Trophoblast cell (in vitro differentiated cells and primary cell): ENCODE measurements around the gene KRTAP19-1.

Experiments
- DNase-seq, 2 donors: peaks; one replicate each; pipeline ENCODE4 v3.0.0-alpha.2; 2016
- H2AFZ ChIP-seq: 2 replicates; pipeline ENCODE4 v1.6.1; 2013; ENCODE audit warnings: low read length, moderate library complexity, mild to moderate bottlenecking; ENCODE audit not compliant: insufficient read depth, poor library complexity
- H2AK5ac ChIP-seq: 2 replicates; pipeline ENCODE4 v1.6.1; 2013; ENCODE audit warnings: mild to moderate bottlenecking, low read length
- H2BK120ac ChIP-seq: 2 replicates; pipeline ENCODE4 v1.6.1; 2013; ENCODE audit warnings: low read length, mild to moderate bottlenecking, moderate library complexity; ENCODE audit not compliant: insufficient read depth, poor library complexity
- H2BK12ac ChIP-seq: 2 replicates; pipeline ENCODE4 v1.6.1; 2013; ENCODE audit warnings: mild to moderate bottlenecking, low read length, moderate library complexity
- H2BK5ac ChIP-seq: 2 replicates; pipeline ENCODE4 v1.6.1; 2013; ENCODE audit warnings: low read length, low read depth, moderate library complexity, mild to moderate bottlenecking; ENCODE audit not compliant: poor library complexity
- H3K14ac ChIP-seq: 2 replicates; pipeline ENCODE4 v1.6.1; 2013; ENCODE audit warnings: mild to moderate bottlenecking, low read length
- H3K18ac ChIP-seq: 2 replicates; pipeline ENCODE4 v1.6.1; 2013; ENCODE audit warnings: mild to moderate bottlenecking, low read length
- H3K23ac ChIP-seq: 2 replicates; pipeline ENCODE4 v1.6.1; 2013; ENCODE audit warnings: low read length
- H3K27ac ChIP-seq: 2 replicates; pipeline ENCODE4 v1.5.1; 2013; ENCODE audit warnings: low read depth, mild to moderate bottlenecking, inconsistent platforms, low read length, moderate library complexity
- H3K27me3 ChIP-seq: 2 replicates; pipeline ENCODE4 v1.6.1; 2013; ENCODE audit warnings: inconsistent platforms, mild to moderate bottlenecking, low read length, moderate library complexity; ENCODE audit not compliant: insufficient read depth
- H3K36me3 ChIP-seq, 2 experiments: 1 replicate in 1 of 2; 2 replicates in 1 of 2; pipeline ENCODE4 v1.6.1; 2013; ENCODE audit warnings: low read length in 2 of 2, mild to moderate bottlenecking in 2 of 2, moderate library complexity in 1 of 2; ENCODE audit not compliant: insufficient read depth in 2 of 2, control insufficient read depth in 1 of 2
- H3K4ac ChIP-seq: 2 replicates; pipeline ENCODE4 v1.6.1; 2013; ENCODE audit warnings: low read depth, mild to moderate bottlenecking, low read length, moderate library complexity
- H3K4me1 ChIP-seq, 2 experiments: 1 replicate in 1 of 2; 2 replicates in 1 of 2; pipeline ENCODE4 v1.6.1; 2013; ENCODE audit warnings: low read length in 2 of 2, mild to moderate bottlenecking in 2 of 2, moderate library complexity in 1 of 2; ENCODE audit not compliant: insufficient read depth in 2 of 2, control insufficient read depth in 1 of 2
- H3K4me2 ChIP-seq: 2 replicates; pipeline ENCODE4 v1.6.1; 2013; ENCODE audit warnings: inconsistent platforms, mild to moderate bottlenecking, low read length, moderate library complexity
- H3K4me3 ChIP-seq: 2 replicates; pipeline ENCODE4 v1.5.1; 2013; ENCODE audit warnings: mild to moderate bottlenecking, low read depth, low read length, inconsistent platforms
- H3K79me1 ChIP-seq: one replicate; pipeline ENCODE4 v1.6.1; 2013; ENCODE audit warnings: low read length
- H3K79me2 ChIP-seq: 2 replicates; pipeline ENCODE4 v1.6.1; 2013; ENCODE audit warnings: low read length, mild to moderate bottlenecking; ENCODE audit not compliant: control insufficient read depth, insufficient read depth, poor library complexity
- H3K9ac ChIP-seq: 2 replicates; pipeline ENCODE4 v1.6.1; 2013; ENCODE audit warnings: mild to moderate bottlenecking, low read length
- H3K9me3 ChIP-seq: 2 replicates; pipeline ENCODE4 v1.6.1; 2013; ENCODE audit warnings: low read depth, mild to moderate bottlenecking, control low read depth, inconsistent platforms, low read length; ENCODE audit not compliant: insufficient read depth
- H4K12ac ChIP-seq: 2 replicates; pipeline ENCODE4 v1.6.1; 2013; ENCODE audit warnings: low read depth, mild to moderate bottlenecking, low read length, moderate library complexity
- H4K8ac ChIP-seq: 2 replicates; pipeline ENCODE4 v1.6.1; 2013; ENCODE audit warnings: low read depth, mild to moderate bottlenecking, low read length, moderate library complexity
- H4K91ac ChIP-seq: one replicate; pipeline ENCODE4 v1.6.1; 2013; ENCODE audit warnings: low read depth, mild to moderate bottlenecking, low read length, moderate library complexity
- WGBS: extraction: QIAGEN DNeasy Blood & Tissue Kit; methylation state at CpG from one replicate; pipeline ENCODE4 v1.1.7; 2013; ENCODE audit warnings: missing lambda C conversion rate; ENCODE audit not compliant: insufficient read length, insufficient coverage; ENCODE audit errors: extremely low coverage; 5-methylcytosine and 5-hydroxymethylcytosine counted together

Gene KRTAP19-1

GRCh38 chr21:30486180-30486579, 6.0 kb upstream of the KRTAP19-1 start:
- WGBS: no CpG with 5 or more reads among the region's 2 CpGs
- no peak overlapping the region for H2AK5ac ChIP-seq
- no peak for DNase-seq
- no peaks in the 10 kb centered on the region for H3K79me1 ChIP-seq
- H4K91ac ChIP-seq: no peak overlapping the region
- peaks cover 7% of the 10 kb centered on the region for H3K9me3 ChIP-seq
- H3K4me1 ChIP-seq: no peaks in the 10 kb centered on the region
- H2BK12ac ChIP-seq: no peak overlapping the region
- H4K8ac ChIP-seq: no peak overlapping the region
- H3K4me3 ChIP-seq: no peak overlapping the region
- no peak overlapping the region for H2BK120ac ChIP-seq
- H3K18ac ChIP-seq: no peak overlapping the region
- H2BK5ac ChIP-seq: no peak overlapping the region
- no peak overlapping the region for H3K4ac ChIP-seq
- no peak overlapping the region for H4K12ac ChIP-seq
- no peak overlapping the region for H3K9ac ChIP-seq
- H3K27ac ChIP-seq: no peak overlapping the region
- no peak overlapping the region for H3K23ac ChIP-seq
- H3K4me2 ChIP-seq: no peak overlapping the region
- H3K14ac ChIP-seq: no peak overlapping the region
- H2AFZ ChIP-seq: no peak overlapping the region
- no peaks in the 10 kb centered on the region for H3K79me2 ChIP-seq
- H3K27me3 ChIP-seq: no peaks in the 10 kb centered on the region
- H3K36me3 ChIP-seq: no peaks in the 10 kb centered on the region

GRCh38 chr21:30482130-30482529, 2.0 kb upstream of the KRTAP19-1 start:
- no peaks in the 10 kb centered on the region for H3K79me2 ChIP-seq
- no peaks in the 10 kb centered on the region for H3K27me3 ChIP-seq
- no peak overlapping the region for H4K91ac ChIP-seq
- no peak overlapping the region for H2BK120ac ChIP-seq
- H3K9ac ChIP-seq: no peak overlapping the region
- no peak overlapping the region for H3K14ac ChIP-seq
- no peak for DNase-seq
- peaks cover 5% of the 10 kb centered on the region for H3K9me3 ChIP-seq
- no peak overlapping the region for H3K23ac ChIP-seq
- WGBS: no CpG with 5 or more reads among the region's 2 CpGs
- no peak overlapping the region for H3K4me2 ChIP-seq
- H3K4me3 ChIP-seq: no peak overlapping the region
- no peaks in the 10 kb centered on the region for H3K36me3 ChIP-seq
- H3K27ac ChIP-seq: no peak overlapping the region
- H4K12ac ChIP-seq: no peak overlapping the region
- H2BK5ac ChIP-seq: no peak overlapping the region
- no peak overlapping the region for H2BK12ac ChIP-seq
- no peak overlapping the region for H4K8ac ChIP-seq
- H3K18ac ChIP-seq: no peak overlapping the region
- no peak overlapping the region for H2AFZ ChIP-seq
- no peaks in the 10 kb centered on the region for H3K79me1 ChIP-seq
- H3K4me1 ChIP-seq: no peaks in the 10 kb centered on the region
- no peak overlapping the region for H3K4ac ChIP-seq
- no peak overlapping the region for H2AK5ac ChIP-seq

GRCh38 chr21:30479259-30479658, 908 bp downstream of the KRTAP19-1 start:
- Histone ChIP-seq H3K14ac (no peak overlapping the region), H3K4me3 (no peak overlapping the region), H3K9me3 (no peaks in the 10 kb centered on the region), H2BK12ac (no peak overlapping the region), H3K4me2 (no peak overlapping the region), H3K23ac (no peak overlapping the region), H2AK5ac (no peak overlapping the region), H3K36me3 (no peaks in the 10 kb centered on the region), H3K9ac (no peak overlapping the region), H4K8ac (no peak overlapping the region), H2BK5ac (no peak overlapping the region), H2BK120ac (no peak overlapping the region), H3K4me1 (no peaks in the 10 kb centered on the region), H3K79me1 (no peaks in the 10 kb centered on the region), H2AFZ (no peak overlapping the region), H4K91ac (no peak overlapping the region), H3K27me3 (no peaks in the 10 kb centered on the region), H4K12ac (no peak overlapping the region), H3K79me2 (no peaks in the 10 kb centered on the region), H3K4ac (no peak overlapping the region), H3K27ac (no peak overlapping the region), H3K18ac (no peak overlapping the region)
- DNase-seq: no peak
- no CpG with 5 or more reads among the region's 4 CpGs for WGBS

- Histone ChIP-seq H2BK5ac (no peak overlapping the region), H4K12ac (no peak overlapping the region), H2BK12ac (no peak overlapping the region), H3K9ac (no peak overlapping the region), H3K27me3 (no peaks in the 10 kb centered on the region), H2BK120ac (no peak overlapping the region), H3K4me3 (no peak overlapping the region), H3K36me3 (no peaks in the 10 kb centered on the region), H3K4me2 (no peak overlapping the region), H3K18ac (no peak overlapping the region), H3K4ac (no peak overlapping the region), H3K9me3 (no peaks in the 10 kb centered on the region), H3K79me1 (no peaks in the 10 kb centered on the region), H3K23ac (no peak overlapping the region), H4K91ac (no peak overlapping the region), H3K27ac (no peak overlapping the region), H3K79me2 (no peaks in the 10 kb centered on the region), H3K14ac (no peak overlapping the region), H2AFZ (no peak overlapping the region), H3K4me1 (no peaks in the 10 kb centered on the region), H4K8ac (no peak overlapping the region), H2AK5ac (no peak overlapping the region)
- WGBS: no CpG with 5 or more reads among the region's 3 CpGs
- DNase-seq: peak in 1 of 2 donors; percentile 3
Observed at GRCh38 chr21:30478004-30478403, 2.2 kb downstream of the KRTAP19-1 start.
